ENCODE data around the gene BMP8A.
"Not testable (repeated sequence)": the region's sequence is repeated elsewhere in the genome, so short reads cannot be mapped to it uniquely, and the experiment has no call there.

- not testable (repeated sequence) for TF ChIP-seq EP300, CTCF, POLR2A, POLR2AphosphoS5 (IDR thresholded peaks at IDR 0.05)
These were observed 24.2 kb upstream of the BMP8A start for GRCh38 chr1:39467108-39467720.
